22Rv1 (cell line): Measurements from ENCODE around the gene PCBP4.

Experiments used
- H3K27ac ChIP-seq: fragments of 450-650 bp; 2 replicates; pipeline ENCODE4 v1.5.1; 2017
- CTCF ChIP-seq: fragments of 450-650 bp; IDR thresholded peaks from 2 replicates; pipeline ENCODE4 v1.5.1; 2017; ENCODE audit warnings: mild to moderate bottlenecking
- ZFX ChIP-seq: fragments of 450-650 bp; IDR thresholded peaks from 2 replicates; pipeline ENCODE4 v1.6.1; 2017; ENCODE audit warnings: antibody characterized with exemption, borderline replicate concordance

The PCBP4 gene

GRCh38 chr3:51975852-51976549, 8.7 kb upstream of the PCBP4 start:
- TF ChIP-seq CTCF (no peak), ZFX (no peak)
- H3K27ac ChIP-seq = peak overlapping the region; percentile 97

DNA sequence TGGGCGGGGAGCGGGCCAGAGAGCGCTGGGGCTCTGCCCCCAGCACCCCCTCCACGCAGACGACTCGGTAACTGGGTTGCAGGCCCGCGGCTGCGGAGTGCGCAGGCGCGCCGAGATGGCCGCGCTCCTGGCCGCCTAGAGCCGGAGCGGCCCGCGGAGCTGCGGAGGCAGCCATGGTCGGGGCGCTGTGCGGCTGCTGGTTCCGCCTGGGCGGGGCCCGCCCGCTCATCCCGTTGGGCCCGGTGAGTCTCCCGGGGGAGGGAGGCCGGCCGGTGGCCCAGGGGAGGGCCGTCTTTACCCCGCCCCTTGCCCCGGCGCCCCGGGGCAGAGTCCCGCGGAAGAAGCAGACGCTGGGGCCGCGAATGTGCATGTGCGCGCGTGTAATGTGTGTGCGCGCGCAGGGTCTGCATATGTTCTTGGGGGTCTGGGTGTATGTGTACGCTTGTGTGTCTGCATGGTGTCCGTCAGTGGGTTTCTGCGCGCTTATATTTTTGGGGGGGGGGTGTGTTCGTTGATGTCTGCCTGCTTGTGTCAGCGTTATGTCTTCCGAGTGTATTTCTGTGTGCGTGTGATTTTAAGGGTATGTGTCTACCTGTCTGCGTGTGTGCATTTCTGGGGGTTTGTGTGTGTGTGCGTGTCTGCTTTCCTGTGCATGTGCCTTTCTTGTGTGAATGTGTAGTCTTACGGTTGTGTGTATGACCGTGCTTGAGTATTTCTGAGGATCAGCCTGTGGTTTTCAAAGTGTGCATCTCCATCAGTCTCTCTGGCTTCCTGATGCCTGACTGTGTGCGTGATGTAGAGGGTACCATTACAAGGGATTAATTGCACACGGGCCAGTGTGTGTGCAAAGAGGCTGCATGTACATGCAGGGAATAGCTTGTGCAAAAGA, 8.0 kb upstream of the PCBP4 start, which contains the start of gene ABHD14A:
ABHD14A (plus strand) TSS at position 102 of the 889 bp plus-strand sequence; CDS start at position 174, 72 bp downstream.
- no peak for TF ChIP-seq CTCF
- H3K27ac ChIP-seq = peak within 1 kb of the TSS; percentile 97

- H3K27ac ChIP-seq = peak overlapping the region; percentile 97
- TF ChIP-seq CTCF = peak; percentile 77
- no peak for TF ChIP-seq ZFX
Measured at GRCh38 chr3:51974277-51974962, 7.2 kb upstream of the PCBP4 start.

DNA sequence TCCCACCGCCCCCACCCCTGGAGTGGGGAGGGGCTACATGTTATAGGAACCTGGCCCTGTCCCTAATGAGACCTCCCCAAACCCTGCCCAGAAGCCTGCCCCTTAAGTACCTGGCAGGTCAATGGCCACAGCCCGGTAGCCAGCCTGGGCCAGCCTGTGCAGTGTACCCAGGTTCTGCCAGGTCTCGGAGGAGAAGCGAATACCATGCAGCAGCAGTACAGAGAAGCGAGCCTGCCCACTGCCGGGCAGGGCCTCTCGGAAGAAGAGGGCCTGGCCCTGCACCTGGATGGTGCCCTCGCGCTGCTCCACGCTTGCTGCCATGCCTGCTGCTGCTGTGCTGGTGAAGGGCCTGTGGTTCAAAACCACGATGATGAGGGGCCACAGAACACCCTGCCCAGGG, 4.1 kb upstream of the PCBP4 start:
- TF ChIP-seq ZFX = no peak
- TF ChIP-seq CTCF = no peak
- H3K27ac ChIP-seq = peak overlapping the region; percentile 97

GRCh38 chr3:51970606-51971300, 3.5 kb upstream of the PCBP4 start:
- TF ChIP-seq CTCF (no peak), ZFX (no peak)
- H3K27ac ChIP-seq = peak overlapping the region; percentile 97

DNA sequence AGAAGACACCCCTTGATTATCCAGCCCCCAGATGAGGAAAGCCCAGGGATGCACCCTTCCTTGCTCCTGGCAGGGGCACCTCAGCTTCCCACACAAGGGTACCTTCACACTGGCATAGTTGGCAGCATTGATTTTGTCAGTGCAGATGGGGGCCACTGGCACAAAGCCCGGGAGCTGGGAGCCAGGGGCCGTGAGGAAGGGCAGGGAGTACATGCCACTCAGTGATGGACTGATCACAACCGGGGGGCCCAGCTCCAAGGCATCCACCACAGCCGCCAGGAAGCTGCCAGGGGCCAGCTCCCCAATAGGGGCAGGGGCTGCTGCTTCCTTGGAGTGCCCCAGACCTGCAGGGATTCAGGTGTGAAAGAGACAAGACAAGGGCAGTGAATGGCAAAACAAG, 2.6 kb upstream of the PCBP4 start:
- no peak for TF ChIP-seq ZFX
- H3K27ac ChIP-seq = peak overlapping the region; percentile 97

- peak overlapping the region; percentile 97 for H3K27ac ChIP-seq
- TF ChIP-seq CTCF = no peak
- TF ChIP-seq ZFX = no peak
Measured at GRCh38 chr3:51968883-51969678, 1.8 kb upstream of the PCBP4 start.
